ENCODE data around the gene SH3D19.

The SH3D19 gene

DNA sequence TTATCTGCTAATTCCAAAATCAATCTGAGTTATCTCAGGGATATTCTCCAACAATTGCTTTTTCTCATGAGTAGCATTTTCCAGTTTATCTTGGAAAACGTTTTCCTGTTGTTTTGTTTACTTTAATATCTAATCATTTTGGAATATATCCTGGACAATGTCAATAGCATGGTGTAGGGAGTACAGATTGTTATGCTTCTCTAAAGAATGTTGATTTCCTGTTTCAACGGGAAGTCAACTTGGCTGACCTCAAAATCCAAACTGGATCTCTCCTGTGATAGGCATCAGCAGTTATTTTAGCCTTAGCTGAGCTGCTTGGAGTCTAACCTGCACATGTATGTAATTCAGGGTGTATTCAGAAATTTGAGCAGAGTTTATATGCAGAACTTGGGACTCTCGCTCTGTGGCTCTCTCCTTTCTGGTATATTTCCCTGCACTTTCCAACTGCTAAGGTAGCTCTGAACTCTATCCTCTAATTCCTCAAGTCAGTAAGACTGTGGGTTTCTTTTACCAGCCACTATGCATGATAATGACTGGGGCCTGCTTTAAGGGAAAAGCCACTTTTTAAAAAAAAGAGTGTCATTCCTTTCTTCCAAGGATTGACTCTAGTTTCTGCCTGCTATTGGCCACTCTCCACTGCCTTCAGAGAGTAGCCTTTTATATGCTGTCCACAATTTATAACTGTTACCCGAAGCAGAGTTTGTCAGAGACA, 40.7 kb downstream of the SH3D19 start:
- TF ChIP-seq POLR2AphosphoS5 (IDR thresholded peaks at IDR 0.05; ENCODE audit: low read depth, low read length) = no peak
- no peak for TF ChIP-seq SIN3A (IDR thresholded peaks at IDR 0.05; ENCODE audit: borderline replicate concordance, insufficient read depth, low read length)
- TF ChIP-seq, protein P1, sequence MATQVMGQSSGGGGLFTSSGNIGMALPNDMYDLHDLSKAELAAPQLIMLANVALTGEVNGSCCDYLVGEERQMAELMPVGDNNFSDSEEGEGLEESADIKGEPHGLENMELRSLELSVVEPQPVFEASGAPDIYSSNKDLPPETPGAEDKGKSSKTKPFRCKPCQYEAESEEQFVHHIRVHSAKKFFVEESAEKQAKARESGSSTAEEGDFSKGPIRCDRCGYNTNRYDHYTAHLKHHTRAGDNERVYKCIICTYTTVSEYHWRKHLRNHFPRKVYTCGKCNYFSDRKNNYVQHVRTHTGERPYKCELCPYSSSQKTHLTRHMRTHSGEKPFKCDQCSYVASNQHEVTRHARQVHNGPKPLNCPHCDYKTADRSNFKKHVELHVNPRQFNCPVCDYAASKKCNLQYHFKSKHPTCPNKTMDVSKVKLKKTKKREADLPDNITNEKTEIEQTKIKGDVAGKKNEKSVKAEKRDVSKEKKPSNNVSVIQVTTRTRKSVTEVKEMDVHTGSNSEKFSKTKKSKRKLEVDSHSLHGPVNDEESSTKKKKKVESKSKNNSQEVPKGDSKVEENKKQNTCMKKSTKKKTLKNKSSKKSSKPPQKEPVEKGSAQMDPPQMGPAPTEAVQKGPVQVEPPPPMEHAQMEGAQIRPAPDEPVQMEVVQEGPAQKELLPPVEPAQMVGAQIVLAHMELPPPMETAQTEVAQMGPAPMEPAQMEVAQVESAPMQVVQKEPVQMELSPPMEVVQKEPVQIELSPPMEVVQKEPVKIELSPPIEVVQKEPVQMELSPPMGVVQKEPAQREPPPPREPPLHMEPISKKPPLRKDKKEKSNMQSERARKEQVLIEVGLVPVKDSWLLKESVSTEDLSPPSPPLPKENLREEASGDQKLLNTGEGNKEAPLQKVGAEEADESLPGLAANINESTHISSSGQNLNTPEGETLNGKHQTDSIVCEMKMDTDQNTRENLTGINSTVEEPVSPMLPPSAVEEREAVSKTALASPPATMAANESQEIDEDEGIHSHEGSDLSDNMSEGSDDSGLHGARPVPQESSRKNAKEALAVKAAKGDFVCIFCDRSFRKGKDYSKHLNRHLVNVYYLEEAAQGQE (IDR thresholded peaks at IDR 0.05; ENCODE audit: insufficient read depth in 1 of 2, low read depth in 2 of 2, low read length in 2 of 2) = no peak
- no peak for TF ChIP-seq FOXP2 (optimal IDR thresholded peaks at IDR 0.05; ENCODE audit: borderline replicate concordance, extremely low read depth, extremely low read length, insufficient read depth)
- no peak for TF ChIP-seq TAF1 (IDR thresholded peaks at IDR 0.05; ENCODE audit: borderline replicate concordance, insufficient read depth, low read length)

DNA sequence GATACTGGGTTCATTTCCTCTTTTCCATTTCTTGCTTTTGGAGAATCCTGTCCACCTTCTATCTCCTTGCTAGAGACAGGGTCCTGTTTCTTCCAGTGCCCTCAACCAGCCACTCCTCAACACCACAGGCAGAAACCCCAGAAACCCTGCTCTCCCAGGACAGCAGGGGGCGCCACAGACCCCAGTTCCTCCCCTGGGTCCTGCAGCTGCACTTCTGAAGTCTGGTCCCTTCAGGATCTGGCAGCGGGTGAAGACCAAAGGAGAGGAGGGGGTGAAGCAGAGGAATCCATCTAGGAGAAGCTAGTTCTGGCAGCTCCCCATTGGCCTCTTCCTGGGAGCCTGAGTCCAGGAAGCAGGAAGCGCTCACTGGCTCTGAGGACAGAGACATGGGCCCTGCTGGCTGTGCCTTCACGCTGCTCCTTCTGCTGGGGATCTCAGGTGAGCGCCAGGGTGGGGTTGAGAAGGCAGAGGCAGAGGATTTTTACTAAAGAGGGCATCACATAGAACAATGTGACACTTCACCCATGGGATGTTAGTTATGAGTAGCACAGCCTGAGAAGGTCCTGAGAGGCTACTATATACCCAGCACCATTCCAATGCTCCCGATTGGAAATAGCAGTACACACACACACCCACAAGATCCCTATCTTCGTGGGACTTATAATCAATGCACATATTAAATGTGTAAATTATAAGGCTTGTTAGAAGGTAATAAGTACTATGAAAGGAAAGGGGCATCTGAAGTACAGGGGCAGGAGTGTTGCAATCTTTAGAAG, 48.4 kb downstream of the SH3D19 start, which contains the start of gene PRSS48:
TSS of gene PRSS48 (plus strand) at position 375 of the 776 bp plus-strand sequence. CDS start at position 387, 12 bp downstream.
- TF ChIP-seq SIN3A (IDR thresholded peaks at IDR 0.05; ENCODE audit: borderline replicate concordance, insufficient read depth, low read length) (no peak), TAF1 (IDR thresholded peaks at IDR 0.05; ENCODE audit: borderline replicate concordance, insufficient read depth, low read length) (no peak), FOXP2 (optimal IDR thresholded peaks at IDR 0.05; ENCODE audit: borderline replicate concordance, extremely low read depth, extremely low read length, insufficient read depth) (no peak), POLR2AphosphoS5 (IDR thresholded peaks at IDR 0.05; ENCODE audit: low read depth, low read length) (no peak)
- TF ChIP-seq, protein P1 (IDR thresholded peaks at IDR 0.05; ENCODE audit: insufficient read depth in 1 of 2, low read depth in 2 of 2, low read length in 2 of 2) = no peak

DNA sequence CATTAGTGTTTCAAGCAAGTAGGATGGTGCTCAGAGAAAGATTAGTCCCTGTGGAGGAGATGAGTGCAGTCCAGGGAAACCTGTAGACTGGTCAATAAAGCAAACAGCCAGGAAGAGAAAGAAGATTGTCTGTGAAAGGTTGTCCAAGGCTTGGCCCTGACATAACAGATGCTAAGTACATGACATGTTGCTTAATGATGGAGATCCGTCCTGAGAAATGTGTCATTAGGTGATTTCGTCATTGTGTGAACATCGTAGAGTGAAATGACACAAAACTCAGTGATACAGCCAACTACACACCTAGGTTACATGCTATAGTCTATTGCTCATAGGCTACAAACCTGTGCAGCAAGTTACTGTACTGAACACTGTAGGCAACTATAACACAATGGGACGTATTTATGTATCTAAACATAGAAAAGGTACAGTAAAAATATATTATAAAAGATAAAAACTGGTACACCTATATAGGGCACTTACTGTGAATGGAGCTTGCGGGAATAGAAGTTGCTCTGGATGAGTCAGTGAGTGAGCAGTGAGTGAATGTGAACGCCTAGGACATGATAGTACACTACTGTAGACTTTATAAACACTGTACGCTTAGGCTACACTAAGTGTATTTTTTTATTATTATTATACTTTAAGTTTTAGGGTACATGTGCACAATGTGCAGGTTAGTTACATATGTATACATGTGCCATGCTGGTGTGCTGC, 57.4 kb downstream of the SH3D19 start:
- TF ChIP-seq POLR2AphosphoS5 (IDR thresholded peaks at IDR 0.05; ENCODE audit: low read depth, low read length) = no peak

DNA sequence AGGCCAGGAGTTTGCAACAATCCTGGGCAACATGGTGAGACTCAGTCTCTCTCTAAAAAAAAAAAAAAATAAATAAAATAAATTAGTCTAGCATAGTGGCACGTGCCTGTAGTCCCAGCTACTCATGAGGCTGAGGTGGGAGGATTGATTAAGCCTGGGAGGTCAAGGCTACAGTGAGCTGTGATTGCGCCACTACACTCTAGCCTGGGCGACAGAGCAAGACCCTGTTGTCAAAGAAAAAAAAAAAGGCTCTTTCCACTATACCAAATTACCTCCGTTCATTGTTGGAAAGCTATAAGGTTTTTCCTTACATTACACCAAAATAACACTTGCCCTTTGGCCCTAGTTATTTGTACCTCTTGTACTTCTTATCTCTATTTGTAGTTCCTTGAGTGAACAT, 58.3 kb downstream of the SH3D19 start:
- TF ChIP-seq POLR2AphosphoS5 (IDR thresholded peaks at IDR 0.05; ENCODE audit: low read depth, low read length) = no peak
- no peak for TF ChIP-seq FOXP2 (optimal IDR thresholded peaks at IDR 0.05; ENCODE audit: borderline replicate concordance, extremely low read depth, extremely low read length, insufficient read depth)
- TF ChIP-seq, protein P1 (IDR thresholded peaks at IDR 0.05; ENCODE audit: insufficient read depth in 1 of 2, low read depth in 2 of 2, low read length in 2 of 2) = no peak
- no peak for TF ChIP-seq TAF1 (IDR thresholded peaks at IDR 0.05; ENCODE audit: borderline replicate concordance, insufficient read depth, low read length)
- no peak for TF ChIP-seq SIN3A (IDR thresholded peaks at IDR 0.05; ENCODE audit: borderline replicate concordance, insufficient read depth, low read length)

DNA sequence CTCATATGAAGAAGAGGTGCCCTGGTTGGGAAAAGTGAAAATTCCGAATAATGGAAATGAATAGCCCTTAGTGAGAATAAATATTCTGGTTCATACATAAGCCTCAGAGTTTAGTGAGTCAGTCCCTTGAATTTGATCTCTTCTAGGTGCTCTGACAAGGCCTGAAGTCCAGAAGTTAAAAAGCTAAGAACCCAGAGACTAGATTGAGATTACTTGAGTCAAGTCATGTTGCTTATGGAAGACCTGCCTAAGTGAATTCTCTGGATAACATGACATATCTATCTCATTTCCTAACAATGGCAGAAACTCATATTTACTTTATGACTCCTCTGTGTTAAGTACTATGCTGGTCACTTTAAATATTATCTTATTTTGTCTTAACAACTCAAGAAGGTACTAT, 58.9 kb downstream of the SH3D19 start:
- TF ChIP-seq FOXP2 (optimal IDR thresholded peaks at IDR 0.05; ENCODE audit: borderline replicate concordance, extremely low read depth, extremely low read length, insufficient read depth) = no peak
- no peak for TF ChIP-seq POLR2AphosphoS5 (IDR thresholded peaks at IDR 0.05; ENCODE audit: low read depth, low read length)
- no peak for TF ChIP-seq TAF1 (IDR thresholded peaks at IDR 0.05; ENCODE audit: borderline replicate concordance, insufficient read depth, low read length)

Measured in PFSK-1 (cell line).